HG03432 (cell line): Measurements from ENCODE around the gene CEACAM6.

Source experiments
- ATAC-seq: cut with Tn5 transposase; IDR thresholded peaks from one replicate; pipeline ENCODE4 v1.9.1; 2021; ENCODE audit warnings: mild to moderate bottlenecking, moderate library complexity; ENCODE audit not compliant: unreplicated experiment

CEACAM6 gene

DNA sequence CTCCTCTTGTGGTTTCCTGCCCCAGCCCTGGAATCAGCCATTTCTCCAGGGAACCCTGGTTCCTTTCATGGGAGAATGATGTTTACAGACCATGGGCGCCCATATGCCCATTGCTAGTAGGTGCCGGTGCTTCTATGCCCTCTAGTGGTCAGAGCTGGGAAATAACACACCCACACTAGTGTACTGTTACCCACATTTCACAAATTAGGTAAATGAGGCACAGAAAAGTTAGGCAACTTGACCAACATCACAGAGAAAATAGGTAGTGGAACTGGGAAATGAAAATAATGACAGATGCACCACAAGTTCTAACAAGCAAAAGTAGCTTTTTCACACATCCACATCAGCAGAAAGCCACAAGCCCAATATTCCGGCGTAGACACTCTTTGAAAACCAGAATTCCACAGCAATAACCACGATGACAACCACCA, 39.7 kb downstream of the CEACAM6 start:
- ATAC-seq = no peak

DNA sequence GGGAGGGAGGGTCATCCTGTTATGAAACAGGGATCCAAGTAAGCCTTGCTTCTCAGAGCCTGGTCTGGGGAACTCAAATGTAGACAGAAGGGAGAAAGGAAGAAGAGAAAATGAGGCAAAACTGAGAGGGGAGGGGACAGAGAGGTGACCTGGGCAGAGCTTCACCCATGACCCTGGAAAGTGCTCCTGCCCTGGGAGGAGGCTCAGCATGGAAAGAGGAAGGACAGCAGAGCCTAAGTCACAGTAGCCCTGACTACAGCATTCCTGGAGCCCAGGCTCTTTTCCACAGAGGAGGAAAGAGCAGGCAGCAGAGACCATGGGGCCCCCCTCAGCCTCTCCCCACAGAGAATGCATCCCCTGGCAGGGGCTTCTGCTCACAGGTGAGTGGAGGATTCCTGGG, 41.0 kb downstream of the CEACAM6 start, which contains the start of gene CEACAM3:
Gene CEACAM3, plus strand, starts transcription at position 226 of the 400 bp plus-strand sequence. Its CDS starts 91 bp downstream, at position 317.
- ATAC-seq = no peak

DNA sequence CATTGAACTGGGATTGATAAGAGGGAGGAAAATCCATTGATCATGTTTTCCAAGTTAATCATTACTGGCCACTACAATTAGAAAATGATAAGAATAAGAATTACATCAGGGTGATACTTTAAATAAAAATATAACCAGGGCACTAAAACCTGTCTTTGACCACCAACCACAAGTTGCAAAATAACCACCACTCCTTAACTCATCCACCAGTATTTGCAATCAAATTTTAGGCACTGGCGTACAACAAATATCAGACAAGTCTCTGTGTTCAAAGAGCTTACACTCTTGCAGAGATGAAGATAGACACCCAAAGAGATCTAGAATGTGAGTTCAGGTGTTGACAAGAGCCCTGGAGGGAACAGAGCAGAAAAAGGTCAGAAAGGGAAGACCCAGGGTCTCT, 41.6 kb downstream of the CEACAM6 start:
- ATAC-seq = no peak

DNA sequence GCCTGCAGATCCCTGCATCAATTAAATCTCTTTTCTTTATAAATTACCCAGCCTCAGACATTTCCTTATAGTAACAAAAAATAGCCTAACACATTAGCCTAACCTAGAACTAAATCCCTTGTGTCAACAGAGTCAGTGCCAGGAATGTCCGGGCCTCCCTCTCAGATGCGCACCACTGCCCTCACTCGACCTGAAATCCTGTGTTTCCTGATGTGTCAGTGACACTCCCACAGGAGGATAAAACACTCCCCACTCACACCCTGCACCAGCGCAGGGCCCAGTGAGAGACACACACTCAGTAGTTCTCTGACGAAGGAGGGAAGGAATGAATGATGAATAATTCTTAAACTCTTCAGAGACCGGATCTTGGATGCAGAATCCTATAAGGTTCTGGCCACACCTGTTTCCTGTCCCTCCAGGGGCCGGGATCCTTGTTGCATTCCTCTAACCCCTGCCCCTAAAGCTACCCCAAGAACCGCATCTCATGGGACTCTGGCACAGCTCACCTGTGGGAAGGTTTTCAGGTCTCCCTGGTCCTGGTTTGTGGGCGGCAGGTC, 44.2 kb downstream of the CEACAM6 start:
- no peak for ATAC-seq

DNA sequence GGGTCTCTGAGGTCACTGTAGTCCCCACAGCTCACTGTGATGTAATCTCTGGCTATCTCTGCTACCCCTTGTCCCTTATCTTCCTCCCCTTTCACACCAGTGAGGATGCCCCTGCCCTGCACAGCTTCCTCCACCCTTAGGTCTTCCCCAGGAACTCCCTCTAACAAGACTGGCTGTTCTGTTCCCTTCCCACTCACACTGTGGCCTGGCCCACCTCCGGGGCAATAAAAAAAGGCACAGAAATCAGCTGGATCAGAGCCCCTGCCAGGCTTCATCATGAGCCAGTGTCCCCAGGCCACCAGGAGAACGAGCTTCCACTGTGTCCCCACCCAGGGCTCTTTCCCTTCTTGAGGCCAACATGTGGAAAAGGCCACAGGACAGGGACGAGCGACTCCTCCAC, 45.7 kb downstream of the CEACAM6 start:
- ATAC-seq = no peak

DNA sequence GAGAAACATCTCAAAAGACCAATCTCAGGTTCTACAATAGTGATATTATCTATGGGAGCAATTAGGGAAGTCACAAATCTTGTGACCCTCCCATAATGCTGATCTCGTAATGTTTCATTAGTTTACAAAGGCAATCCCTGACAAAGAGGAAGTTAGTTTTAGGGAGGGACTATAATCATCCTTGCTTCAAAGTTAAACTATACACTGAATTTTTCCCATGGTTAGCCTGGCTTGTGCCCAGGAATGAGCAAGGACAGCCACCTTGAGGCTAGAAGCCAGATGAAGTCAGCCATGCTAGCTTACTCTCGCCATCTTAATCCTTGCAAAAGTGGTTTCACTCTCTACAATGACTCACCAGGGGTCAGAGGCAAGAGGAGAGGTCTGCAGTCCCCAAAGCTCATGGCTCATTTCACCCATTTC, 46.5 kb downstream of the CEACAM6 start:
- ATAC-seq = no peak

DNA sequence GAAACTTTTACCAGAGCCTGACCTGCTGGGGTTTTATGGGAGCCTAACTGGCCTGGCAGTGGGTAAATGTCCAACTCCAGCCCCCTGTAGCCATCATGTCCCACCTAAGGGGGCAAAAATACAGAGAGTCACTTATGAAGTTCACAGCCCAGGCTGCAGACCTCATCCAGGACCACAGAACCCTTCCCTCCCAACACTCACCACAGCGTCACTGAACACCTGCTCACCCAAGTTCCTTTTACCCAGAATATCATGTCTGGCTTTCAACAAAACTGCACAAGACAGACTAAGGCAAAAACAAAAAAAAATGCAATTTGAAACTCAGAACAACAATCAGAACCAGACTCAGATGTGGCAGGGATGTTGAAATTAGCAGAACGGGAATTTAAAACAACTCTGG, 47.4 kb downstream of the CEACAM6 start:
- no peak for ATAC-seq

DNA sequence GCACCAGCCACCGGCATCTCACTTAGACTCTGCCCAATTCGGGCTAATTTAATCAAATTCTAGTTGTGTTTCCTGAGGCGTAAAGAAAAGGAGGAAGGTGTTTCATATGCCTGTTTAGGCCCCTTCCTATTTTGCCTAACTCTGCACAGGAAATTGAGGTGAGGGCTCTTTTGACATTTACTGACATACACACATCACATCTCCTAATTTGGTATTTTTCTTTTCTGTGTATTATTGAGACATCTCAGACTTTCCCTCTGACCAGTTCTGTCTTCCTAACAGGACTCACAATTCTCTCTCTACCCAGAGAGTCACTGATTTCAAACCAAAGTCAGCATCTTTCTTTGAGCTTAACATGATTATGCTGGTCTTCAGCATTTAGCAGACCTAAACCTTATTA, 49.0 kb downstream of the CEACAM6 start:
- ATAC-seq = no peak

DNA sequence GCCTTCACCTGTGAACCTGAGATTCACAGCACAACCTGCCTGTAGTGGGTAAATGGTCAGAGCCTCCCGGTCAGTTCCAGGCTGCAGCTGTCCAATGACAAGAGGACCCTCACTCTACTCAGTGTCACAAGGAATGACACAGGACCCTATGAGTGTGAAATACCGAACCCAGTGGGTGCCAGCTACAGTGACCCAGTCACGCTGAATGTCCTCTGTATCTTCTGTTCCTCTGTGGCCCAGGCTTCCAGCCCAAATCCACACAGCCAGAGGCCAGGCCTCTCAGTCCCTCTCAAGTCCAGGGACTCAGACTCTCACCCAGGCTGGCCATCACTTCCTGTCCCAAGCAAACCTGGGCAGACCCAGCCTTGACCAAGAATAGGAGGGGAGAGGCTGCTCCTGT, 51.8 kb downstream of the CEACAM6 start:
- no peak for ATAC-seq

DNA sequence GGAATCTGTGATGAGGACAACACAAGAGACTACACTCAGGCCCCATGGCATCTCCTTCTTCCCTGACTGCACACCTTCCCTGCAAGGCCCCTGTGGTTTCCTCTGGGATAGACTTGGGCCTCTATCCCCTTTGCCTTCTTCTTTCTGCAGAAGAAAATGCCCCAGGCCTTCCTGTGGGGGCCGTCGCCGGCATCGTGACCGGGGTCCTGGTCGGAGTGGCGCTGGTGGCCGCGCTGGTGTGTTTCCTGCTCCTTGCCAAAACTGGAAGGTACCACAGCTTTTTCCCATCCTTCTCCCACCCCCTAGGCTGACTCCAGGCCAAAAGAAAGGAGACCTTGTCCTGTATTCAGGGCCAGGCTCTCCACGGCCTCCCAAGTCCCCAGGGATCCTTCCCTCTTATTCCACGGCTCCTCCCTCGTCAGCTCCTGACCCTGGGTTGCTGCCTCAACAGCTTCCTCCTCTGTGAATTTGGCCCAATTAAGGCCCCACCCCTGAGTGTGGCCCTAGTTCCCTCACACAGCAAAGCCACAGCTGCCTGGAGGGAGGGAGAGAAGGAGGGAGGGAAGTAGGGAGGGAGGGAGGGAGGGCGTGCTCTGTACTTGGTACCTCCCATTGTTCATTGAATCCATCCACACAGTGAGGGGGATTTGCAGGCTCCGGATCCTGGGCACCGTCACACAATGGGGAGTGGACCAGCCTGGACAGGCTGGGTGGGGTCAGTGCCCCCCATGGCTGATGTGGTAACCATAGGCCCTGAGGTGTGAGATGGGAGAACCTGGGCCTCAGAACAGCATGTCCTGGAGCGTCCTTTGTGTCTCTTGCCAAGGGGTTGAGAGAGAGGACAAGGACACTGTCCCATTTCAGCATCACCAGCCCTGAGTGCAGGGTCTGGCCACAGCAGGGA, 53.6 kb downstream of the CEACAM6 start:
- no peak for ATAC-seq

DNA sequence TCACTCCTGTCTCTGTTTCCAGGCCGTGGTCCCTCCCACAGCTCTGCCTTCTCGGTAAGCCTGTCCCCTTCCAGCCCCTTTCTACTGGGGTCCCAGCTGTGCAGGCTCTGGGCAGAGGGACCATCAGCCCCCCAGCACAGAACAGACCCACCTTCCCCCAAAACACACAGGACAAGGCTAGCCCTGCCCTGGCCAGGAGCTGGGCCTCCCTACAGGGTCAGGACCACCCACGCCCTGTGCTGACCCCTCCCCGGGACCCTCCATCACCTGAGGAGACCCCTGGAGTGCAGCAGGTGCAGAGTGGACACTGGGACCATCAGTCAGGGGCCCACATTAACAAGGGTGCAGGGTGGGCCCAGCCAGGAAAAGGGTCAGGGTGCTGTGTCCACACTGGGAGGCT, 55.0 kb downstream of the CEACAM6 start:
- ATAC-seq = no peak

DNA sequence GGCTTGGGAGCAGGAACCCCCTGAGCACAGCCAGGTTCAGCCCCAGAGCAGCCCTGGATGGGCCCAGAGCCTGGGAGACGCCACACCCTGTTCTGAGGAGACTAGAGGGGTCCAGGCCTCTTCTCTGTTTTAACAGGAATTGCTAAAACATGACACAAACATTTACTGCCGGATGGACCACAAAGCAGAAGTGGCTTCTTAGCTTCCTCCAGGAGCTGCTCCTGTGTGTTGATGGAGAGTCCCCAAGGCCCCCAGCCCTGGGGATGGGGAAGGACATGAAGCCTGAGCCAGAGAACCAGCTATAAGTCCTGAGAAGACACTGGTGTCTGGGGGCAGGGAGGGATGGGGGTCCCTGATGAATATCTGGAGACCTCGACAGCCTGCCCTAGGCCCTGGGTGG, 55.7 kb downstream of the CEACAM6 start:
- ATAC-seq = no peak

DNA sequence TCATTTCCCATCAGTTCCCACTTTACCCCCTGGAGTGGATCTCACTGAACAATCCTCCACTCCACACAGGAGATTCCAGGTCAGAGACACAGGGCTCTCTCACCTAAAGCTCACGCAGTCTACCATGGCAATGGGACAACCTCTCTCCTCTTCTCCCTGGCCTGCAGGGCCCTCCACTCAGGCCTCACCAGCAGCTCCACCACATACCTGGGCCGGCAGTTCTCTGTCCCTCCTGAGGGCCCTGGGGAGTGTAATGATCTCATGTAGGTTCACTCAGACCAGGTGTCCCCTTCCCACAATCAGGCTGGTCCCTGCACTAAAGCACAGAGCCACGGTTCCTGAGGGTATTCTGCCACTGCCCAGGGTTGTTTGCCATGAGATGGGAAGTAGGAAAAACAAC, 56.7 kb downstream of the CEACAM6 start:
- ATAC-seq = no peak

DNA sequence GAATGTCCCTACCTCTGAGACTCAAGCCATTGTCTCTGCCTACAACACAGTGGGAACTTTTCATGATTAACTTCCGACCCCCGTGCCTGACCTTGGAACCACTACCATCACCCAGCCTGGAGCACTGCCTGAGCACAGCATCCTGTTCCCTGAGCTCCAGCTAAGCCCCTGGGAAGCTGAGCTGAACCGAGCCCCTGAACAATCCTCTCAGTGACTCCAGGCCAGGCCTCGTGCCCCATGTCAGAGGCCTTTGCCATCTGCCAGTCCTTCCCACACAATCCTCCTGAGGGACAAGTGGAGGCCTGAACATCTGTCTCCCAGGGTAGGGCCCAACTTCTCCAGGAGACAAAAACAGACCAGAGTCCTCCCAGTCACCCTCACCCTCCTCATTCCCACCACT, 58.6 kb downstream of the CEACAM6 start:
- ATAC-seq = no peak

DNA sequence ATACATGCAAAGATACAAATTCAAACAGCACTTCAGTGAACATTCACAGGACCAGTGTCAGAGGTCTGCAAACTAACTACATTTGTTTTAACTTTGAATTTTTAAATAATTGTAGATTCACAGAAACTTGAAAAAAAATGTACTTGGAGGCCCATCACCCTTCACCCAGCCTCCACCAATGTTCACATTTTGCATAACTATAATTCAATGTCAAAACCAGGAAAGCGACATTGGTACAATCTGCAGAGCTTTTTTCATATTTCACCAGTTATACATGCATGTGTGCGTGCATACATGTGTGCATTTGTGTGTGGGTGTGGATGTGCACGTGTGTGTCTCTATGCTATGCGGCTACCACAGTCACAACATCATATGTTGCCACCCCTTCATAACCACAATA, 60.0 kb downstream of the CEACAM6 start:
- no peak for ATAC-seq

DNA sequence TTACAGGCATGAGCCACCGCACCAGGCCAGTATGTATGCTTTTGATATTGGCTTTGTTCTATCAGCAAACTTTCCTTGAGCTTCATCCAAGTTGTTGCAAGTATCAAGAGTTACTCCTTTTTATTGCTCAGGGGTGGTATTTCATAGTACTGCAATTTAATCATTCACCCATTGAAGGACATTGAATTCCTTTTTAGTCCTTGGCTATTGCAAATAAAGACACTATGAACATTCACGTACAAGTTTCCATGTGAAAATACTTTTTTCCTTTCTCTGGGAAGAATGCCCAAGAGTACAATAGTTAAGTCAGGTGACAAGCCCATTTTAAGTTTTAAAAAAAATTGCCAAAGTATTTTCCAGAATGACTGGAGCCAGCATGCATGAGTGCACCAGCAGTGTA, 61.4 kb downstream of the CEACAM6 start:
- ATAC-seq = no peak

DNA sequence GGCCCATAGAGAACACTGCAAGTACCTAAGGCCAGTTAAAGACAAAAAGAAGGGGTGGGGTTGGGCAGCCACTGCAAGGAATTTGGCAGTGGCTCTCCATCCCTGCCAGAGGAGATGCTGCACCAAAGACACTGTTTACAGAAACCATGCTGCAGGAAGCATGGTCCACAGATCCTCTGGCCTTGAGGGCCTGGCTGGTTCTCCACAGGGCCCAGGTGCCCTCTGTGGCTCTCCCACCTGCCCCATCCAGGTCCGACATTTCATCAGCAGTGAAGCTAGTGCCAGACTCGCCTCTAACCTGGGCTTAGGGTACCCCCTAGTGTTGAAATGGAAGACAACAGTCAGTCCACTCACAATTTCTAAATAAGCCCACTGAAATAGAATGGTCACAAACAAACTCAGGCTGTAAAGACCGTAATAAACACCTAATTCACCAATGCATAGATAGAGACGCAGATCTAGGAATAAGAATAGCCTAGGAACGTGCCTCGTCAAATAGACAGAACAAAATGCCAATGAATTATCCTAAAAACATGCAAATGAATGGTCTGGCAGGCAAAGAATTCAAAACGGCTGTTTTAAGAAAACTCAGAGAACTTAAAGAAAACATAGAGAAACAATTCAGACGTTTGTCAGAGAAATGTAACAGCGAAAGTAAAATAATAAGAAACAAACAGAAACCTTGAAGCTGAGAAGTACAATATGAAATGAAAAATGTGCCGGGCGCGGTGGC, 65.8 kb downstream of the CEACAM6 start:
- ATAC-seq = no peak
